A673 (cell line): ENCODE data around the gene VSTM4.

Experiments
- EZH2 ChIP-seq: fragments of 200-600 bp; sonication (generic); IDR thresholded peaks from 2 replicates; pipeline ENCODE4 v1.6.1; 2017; ENCODE audit warnings: borderline replicate concordance, low read depth, mild to moderate bottlenecking, mixed read lengths, antibody characterized with exemption, low read length; ENCODE audit not compliant: poor library complexity, severe bottlenecking
- TF ChIP-seq, protein P1 (sequence below): fragments of 300-800, 200-600 bp; sonication (generic); conservative IDR thresholded peaks from 2 replicates; pipeline ENCODE4 v1.5.1; 2017; ENCODE audit warnings: low read depth, mild to moderate bottlenecking, antibody characterized with exemption, low read length, moderate library complexity, mixed read lengths

DNA sequence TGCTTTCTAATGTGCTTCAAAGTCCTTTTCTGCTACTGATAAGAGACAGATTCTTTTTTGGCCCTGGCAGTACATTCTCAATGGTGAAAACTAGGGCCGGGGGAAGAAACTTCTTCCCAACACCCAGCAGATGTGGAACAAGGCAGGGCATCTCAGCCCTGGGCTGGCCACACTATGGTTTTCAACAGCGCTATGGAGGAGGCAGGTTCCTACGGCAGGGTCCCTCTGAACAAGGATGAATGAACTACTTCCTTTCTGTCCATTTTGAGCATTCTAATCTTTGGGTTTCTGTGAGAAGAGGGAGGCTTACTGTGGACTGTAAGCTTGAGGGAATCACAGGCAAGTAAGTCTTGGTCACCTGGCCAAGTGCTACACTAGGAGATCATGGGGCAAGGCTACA is 78.7 kb downstream of the VSTM4 start:
- TF ChIP-seq, protein P1, sequence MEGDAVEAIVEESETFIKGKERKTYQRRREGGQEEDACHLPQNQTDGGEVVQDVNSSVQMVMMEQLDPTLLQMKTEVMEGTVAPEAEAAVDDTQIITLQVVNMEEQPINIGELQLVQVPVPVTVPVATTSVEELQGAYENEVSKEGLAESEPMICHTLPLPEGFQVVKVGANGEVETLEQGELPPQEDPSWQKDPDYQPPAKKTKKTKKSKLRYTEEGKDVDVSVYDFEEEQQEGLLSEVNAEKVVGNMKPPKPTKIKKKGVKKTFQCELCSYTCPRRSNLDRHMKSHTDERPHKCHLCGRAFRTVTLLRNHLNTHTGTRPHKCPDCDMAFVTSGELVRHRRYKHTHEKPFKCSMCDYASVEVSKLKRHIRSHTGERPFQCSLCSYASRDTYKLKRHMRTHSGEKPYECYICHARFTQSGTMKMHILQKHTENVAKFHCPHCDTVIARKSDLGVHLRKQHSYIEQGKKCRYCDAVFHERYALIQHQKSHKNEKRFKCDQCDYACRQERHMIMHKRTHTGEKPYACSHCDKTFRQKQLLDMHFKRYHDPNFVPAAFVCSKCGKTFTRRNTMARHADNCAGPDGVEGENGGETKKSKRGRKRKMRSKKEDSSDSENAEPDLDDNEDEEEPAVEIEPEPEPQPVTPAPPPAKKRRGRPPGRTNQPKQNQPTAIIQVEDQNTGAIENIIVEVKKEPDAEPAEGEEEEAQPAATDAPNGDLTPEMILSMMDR: no peak
- TF ChIP-seq EZH2: no peak
